ENCODE data around the gene CERS6.

DNA sequence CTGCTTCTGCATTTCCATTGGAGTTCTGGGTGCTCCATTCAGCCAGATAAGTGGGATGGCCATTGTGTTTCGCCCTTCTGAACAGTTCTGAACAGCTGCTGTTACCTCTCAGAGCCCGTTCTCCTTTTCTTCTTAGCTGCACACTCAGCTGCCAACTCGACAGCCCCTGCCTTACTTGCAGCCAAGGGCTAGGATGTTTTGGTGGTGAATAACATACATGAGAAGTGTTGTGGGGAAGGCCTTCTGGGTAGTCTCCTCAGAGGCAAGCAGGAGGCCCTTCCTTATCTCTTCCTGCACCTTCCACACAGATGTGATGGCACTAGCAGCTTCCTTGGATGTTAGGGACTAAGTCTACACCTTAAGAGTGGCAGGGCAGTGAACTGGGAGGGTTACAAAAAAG, 207.9 kb downstream of the CERS6 start:
- TF ChIP-seq ZFP30 (CRISPR knock-in tag; IDR thresholded peaks at IDR 0.05) (no peak), PATZ1 (CRISPR knock-in tag; IDR thresholded peaks at IDR 0.05; ENCODE audit: borderline replicate concordance) (no peak), ARNTL (CRISPR knock-in tag; IDR thresholded peaks at IDR 0.05; ENCODE audit: borderline replicate concordance, low read depth) (no peak), POU6F1 (CRISPR knock-in tag; IDR thresholded peaks at IDR 0.05; ENCODE audit: borderline replicate concordance, low read depth) (no peak), ZNF70 (CRISPR knock-in tag; IDR thresholded peaks at IDR 0.05) (no peak), ZC3H10 (CRISPR knock-in tag; IDR thresholded peaks at IDR 0.05) (no peak)
- TF ChIP-seq, protein P1, sequence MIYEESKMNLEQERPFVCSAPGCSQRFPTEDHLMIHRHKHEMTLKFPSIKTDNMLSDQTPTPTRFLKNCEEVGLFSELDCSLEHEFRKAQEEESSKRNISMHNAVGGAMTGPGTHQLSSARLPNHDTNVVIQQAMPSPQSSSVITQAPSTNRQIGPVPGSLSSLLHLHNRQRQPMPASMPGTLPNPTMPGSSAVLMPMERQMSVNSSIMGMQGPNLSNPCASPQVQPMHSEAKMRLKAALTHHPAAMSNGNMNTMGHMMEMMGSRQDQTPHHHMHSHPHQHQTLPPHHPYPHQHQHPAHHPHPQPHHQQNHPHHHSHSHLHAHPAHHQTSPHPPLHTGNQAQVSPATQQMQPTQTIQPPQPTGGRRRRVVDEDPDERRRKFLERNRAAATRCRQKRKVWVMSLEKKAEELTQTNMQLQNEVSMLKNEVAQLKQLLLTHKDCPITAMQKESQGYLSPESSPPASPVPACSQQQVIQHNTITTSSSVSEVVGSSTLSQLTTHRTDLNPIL (CRISPR knock-in tag; IDR thresholded peaks at IDR 0.05; ENCODE audit: low read depth), result no peak
- TF ChIP-seq, protein P2, sequence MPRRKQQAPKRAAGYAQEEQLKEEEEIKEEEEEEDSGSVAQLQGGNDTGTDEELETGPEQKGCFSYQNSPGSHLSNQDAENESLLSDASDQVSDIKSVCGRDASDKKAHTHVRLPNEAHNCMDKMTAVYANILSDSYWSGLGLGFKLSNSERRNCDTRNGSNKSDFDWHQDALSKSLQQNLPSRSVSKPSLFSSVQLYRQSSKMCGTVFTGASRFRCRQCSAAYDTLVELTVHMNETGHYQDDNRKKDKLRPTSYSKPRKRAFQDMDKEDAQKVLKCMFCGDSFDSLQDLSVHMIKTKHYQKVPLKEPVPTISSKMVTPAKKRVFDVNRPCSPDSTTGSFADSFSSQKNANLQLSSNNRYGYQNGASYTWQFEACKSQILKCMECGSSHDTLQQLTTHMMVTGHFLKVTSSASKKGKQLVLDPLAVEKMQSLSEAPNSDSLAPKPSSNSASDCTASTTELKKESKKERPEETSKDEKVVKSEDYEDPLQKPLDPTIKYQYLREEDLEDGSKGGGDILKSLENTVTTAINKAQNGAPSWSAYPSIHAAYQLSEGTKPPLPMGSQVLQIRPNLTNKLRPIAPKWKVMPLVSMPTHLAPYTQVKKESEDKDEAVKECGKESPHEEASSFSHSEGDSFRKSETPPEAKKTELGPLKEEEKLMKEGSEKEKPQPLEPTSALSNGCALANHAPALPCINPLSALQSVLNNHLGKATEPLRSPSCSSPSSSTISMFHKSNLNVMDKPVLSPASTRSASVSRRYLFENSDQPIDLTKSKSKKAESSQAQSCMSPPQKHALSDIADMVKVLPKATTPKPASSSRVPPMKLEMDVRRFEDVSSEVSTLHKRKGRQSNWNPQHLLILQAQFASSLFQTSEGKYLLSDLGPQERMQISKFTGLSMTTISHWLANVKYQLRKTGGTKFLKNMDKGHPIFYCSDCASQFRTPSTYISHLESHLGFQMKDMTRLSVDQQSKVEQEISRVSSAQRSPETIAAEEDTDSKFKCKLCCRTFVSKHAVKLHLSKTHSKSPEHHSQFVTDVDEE (CRISPR knock-in tag; IDR thresholded peaks at IDR 0.05), result no peak
